GM19455 (cell line): ENCODE data around the gene MBNL2.

ENCODE experiments used
- ATAC-seq: cut with Tn5 transposase; IDR thresholded peaks from one replicate; pipeline ENCODE4 v1.9.1; 2021; ENCODE audit not compliant: unreplicated experiment

The MBNL2 gene

DNA sequence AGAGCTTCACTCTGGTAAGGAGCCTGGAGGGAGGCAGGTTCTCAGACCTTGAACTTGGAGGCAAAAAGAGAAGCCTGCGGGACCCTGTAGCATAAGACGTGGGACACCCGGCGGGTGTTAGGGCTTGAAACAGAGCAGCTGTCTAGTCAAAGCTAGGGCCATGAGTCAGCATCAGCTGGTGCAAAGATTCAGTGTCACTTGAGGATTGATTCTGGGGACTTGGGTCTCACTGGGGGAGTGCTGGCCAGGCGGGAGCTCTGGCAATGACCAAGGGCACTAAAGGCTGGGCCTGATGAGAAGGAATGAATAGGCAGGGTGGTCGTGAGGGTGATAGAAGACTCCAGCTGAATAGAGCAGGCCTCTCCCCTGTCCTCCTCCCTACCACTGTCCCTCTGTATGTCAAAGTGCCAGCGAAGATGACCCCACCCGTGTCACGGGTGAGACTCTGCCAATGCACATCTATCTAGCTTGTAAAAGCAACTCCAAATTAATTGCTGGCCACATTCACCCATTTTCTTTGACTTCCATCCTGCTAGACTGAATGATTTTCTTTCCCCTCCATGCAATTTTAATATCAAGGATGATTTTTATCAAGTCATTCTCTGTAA, 97.1 kb downstream of the MBNL2 start:
- no peak for ATAC-seq

- no peak for ATAC-seq
Measured at GRCh38 chr13:97321101-97321500, 99.0 kb downstream of the MBNL2 start.

GRCh38 chr13:97321616-97322321, 99.6 kb downstream of the MBNL2 start:
- no peak for ATAC-seq

- ATAC-seq = no peak
Measured at GRCh38 chr13:97322740-97323342, 100.7 kb downstream of the MBNL2 start.

- ATAC-seq = no peak
Measured at GRCh38 chr13:97324115-97324514, 102.0 kb downstream of the MBNL2 start.

GRCh38 chr13:97325738-97326137, 103.6 kb downstream of the MBNL2 start:
- no peak for ATAC-seq

GRCh38 chr13:97327086-97327485, 105.0 kb downstream of the MBNL2 start:
- no peak for ATAC-seq

DNA sequence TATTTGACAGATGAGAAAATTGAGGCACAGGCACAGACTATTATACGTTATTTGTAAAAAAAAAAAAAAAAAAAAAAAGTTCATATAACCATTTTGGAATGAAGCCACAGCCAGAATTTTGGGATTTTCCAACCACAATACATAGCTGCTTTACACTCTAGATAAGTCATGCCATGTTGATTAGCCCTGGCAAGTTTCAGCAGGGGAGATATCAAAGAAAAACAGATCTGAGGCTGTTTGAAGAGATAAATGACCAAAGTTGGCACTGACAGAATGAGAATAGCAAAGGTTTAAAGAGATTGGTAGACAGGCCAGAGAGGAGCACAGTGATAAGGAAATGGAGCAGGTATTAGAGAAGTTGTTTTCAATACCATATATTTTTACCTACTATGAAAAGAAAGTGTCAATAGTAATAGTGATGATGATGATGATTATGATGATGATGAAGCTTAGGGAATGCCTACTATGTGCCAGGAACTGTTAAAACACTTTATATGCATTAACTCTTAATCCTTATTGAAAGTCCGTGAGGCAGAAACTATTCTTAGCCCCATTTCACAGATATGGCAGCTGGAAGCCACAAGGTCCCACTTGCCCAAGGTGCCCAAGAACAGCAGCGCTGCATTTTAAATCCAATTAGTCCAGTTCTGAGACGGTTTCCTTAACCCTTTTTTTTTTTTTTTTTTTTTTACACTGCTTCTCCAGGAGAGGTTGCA, 105.5 kb downstream of the MBNL2 start:
- ATAC-seq = no peak

DNA sequence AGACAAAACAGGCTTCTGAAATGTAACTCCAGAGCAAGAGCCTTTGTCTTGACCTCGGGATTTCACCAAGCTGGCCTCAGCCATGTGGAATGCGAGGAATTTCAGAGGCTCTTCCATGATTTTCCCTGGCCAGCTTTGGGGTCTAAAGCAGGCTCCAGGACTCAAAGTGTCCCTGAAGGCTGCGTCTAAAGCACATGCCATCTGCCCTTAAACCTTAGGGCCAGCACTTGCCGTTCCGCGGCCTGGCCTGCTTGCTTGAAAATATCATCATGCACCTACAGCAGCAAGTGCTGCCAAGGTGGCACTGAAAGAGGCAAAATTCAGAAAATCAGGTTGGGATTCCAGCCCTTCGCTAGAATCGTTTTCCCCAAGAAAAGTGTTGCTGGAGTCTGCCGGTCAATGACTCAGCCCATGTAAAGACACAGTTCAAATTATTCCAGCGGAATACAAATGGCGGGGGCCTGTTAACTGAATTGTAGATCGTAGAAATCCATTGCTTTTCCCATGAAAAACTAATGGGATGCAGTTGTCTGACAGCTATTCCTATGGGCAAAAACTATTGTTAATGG, 106.2 kb downstream of the MBNL2 start:
- no peak for ATAC-seq

DNA sequence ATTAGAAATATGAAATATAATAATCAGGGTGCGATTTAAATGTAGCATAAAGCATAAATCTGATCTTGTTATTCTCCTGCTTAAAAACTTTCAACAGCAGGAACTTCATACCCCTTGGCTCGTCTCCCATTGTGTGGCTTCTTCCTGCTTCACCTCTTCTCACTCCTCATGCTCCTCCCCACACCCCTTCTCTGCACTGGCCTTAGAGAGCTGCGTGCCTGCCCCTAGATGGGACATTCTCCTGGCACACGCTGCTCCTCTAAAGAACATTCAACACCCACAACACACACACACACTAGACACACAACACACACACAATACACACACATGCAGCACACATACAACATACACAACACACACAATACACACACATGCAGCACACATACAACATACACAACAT, 107.2 kb downstream of the MBNL2 start:
- no peak for ATAC-seq

DNA sequence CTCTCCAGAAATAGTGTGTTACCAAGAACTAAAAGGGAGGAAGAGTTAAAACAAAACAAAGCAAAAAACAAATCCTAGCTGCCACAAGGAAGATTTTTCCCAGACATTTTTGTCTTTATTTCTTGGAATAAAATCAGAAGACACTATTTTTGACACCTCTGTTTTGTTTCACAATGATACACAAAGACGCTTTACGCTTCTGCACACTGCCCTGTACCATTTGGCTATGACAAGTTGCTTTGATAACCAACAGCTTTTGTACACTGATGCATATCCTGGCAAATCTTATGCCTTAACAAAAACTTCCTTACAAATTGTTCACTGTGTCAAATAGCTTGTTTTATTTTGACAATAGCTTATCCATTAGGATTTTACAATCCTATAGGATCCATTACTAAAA, 108.3 kb downstream of the MBNL2 start:
- no peak for ATAC-seq

- ATAC-seq = no peak
Measured at GRCh38 chr13:97332742-97333141, 110.6 kb downstream of the MBNL2 start.

DNA sequence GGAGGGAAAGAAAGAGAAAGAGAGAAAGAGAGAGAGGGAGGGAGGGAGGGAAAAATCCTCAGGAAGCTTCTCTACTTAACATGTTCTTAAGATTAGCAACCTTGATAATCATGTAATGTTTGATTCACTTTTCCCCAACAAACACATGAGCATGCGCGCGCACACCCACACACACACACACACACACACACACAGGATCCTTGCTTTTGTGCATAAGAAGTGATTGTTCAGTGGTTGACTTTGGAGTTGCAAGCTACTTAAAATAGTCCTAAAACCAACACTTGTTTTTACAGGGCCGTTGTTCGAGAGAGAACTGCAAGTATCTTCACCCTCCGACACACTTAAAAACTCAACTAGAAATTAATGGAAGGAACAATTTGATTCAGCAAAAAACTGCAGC, 111.8 kb downstream of the MBNL2 start:
- ATAC-seq = no peak

GRCh38 chr13:97334690-97335089, 112.6 kb downstream of the MBNL2 start:
- ATAC-seq = no peak

- ATAC-seq = no peak
Measured at GRCh38 chr13:97335488-97336134, 113.5 kb downstream of the MBNL2 start.

GRCh38 chr13:97337985-97338499, 115.9 kb downstream of the MBNL2 start:
- no peak for ATAC-seq

DNA sequence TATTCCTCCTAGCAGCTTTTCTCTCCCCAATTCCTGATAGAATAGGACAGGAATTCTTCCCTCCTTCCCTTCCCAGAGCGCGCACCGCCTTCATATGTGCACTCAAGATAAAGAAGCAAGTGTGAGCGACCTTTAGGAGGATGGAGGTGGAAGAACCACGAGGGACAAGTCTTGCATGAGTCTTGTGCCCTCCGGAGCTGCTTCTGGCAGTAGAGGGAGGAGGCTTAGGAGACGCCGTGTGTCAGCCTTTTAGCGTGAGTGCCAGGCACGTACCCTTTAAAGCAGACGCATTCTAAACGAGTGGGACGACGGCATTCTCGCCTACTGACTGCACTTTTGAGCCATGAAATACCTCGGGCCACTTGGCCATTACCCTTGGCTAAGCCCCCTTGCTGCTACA, 116.4 kb downstream of the MBNL2 start:
- no peak for ATAC-seq

- no peak for ATAC-seq
Measured at GRCh38 chr13:97339019-97339987, 117.2 kb downstream of the MBNL2 start.

- no peak for ATAC-seq
Measured at GRCh38 chr13:97339988-97340749, 118.0 kb downstream of the MBNL2 start.
